ENCODE measurements around the gene ACAA1.
"Not testable (repeated sequence)": the region's sequence is repeated elsewhere in the genome, so short reads cannot be mapped to it uniquely, and the experiment has no call there.

ACAA1 gene

DNA sequence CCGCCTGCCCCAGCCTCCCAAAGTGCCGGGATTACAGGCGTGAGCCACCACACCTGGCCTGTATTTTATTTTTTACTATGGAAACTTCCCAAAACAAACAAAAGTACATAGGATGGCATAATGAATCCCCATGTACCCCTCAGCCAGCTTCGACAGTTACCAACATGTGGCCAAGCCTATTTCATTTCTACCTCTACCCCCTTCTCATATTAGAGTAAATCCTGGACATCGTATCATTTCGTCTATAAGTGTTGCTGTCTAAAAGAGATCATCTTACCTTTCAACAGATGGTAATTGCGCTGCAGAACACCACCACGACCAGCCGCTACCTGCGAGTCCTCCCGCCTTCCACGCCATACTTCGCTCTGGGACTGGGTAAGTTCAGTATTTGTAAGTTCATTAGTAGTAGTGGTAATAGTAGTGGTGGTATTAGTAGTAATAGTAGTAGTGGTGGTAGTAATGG, 53.0 kb downstream of the ACAA1 start:
- DNase-seq (ENCODE audit: low read depth in 2 of 3, low spot score in 1 of 3): no peak

GRCh38 chr3:38083254-38083653, 53.7 kb downstream of the ACAA1 start:
- DNase-seq (ENCODE audit: low read depth in 2 of 3, low spot score in 1 of 3): not testable (repeated sequence)

GRCh38 chr3:38082296-38082695, 54.6 kb downstream of the ACAA1 start:
- not testable (repeated sequence) for DNase-seq (ENCODE audit: low read depth in 2 of 3, low spot score in 1 of 3)

DNA sequence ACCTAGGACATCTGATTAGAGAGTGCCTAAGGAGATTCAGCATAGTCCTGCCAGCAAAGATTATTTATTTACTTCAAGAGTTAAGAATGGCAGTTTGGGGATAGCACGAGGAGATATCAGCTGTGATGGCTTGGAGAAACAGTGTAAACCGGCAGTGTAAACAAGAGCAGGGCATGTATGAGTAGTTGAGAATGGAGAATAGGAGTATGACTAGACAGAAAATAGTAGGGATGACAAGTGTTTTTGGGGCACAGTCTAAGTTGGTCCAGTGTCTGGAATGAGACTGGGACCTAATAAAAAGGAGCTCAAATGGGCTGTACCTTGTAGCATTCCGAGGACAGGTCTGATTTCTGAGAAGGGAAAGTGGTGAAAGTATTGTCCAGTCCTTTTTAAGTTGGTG, 59.9 kb downstream of the ACAA1 start:
- not testable (repeated sequence) for DNase-seq (ENCODE audit: low read depth in 2 of 3, low spot score in 1 of 3)
